A673 (cell line): Measurements from ENCODE around the gene JMJD1C. TPM values are rescaled to one million over a fixed set of nuclear protein-coding genes. Genes with fewer than 3 reads are reported as not detected.
"Not testable (repeated sequence)": the region's sequence is repeated elsewhere in the genome, so short reads cannot be mapped to it uniquely, and the experiment has no call there.

Source experiments
- BruUV-seq: library from RNA; stranded (reverse); fragments of 400-500 nt; replicated peaks from 2 replicates; lab custom pipeline; 2021; lab: Mats Ljungman, UMichigan
- CTCF ChIA-PET: fragments of 300-600 bp; sonication (Branson Sonifier 250); formaldehyde crosslinking; loops from one replicate; lab custom pipeline; 2022; ENCODE audit warnings: antibody characterized with exemption; lab: Charles Lee
- POLR2A ChIA-PET: fragments of 300-600 bp; sonication (Branson Sonifier 250); formaldehyde crosslinking; loops from one replicate; lab custom pipeline; 2022; ENCODE audit warnings: antibody characterized with exemption; ENCODE audit not compliant: low non-redundant PET; lab: Charles Lee
- DNase-seq: peaks from one replicate; pipeline ENCODE4 v3.0.0-alpha.2; 2015; ENCODE audit warnings: low spot score
- H3K27ac ChIP-seq: fragments of 200-600 bp; sonication (generic); 2 replicates; pipeline ENCODE4 v1.5.1; 2016; ENCODE audit warnings: mixed run types, low read depth, mild to moderate bottlenecking, mixed read lengths, antibody characterized with exemption, low read length; ENCODE audit not compliant: poor library complexity, severe bottlenecking
- H3K27me3 ChIP-seq: fragments of 200-600 bp; sonication (generic); replicated peaks from 2 replicates; pipeline ENCODE4 v1.6.1; 2017; ENCODE audit warnings: mixed run types, low read depth, mild to moderate bottlenecking, mixed read lengths, antibody characterized with exemption, low read length; ENCODE audit not compliant: insufficient read depth, poor library complexity
- H3K36me3 ChIP-seq: fragments of 200-600 bp; sonication (generic); 2 replicates; pipeline ENCODE4 v1.6.1; 2016; ENCODE audit warnings: mixed run types, mild to moderate bottlenecking, mixed read lengths, antibody characterized with exemption, low read length; ENCODE audit not compliant: insufficient read depth, poor library complexity, severe bottlenecking
- H3K4me1 ChIP-seq: fragments of 200-600 bp; sonication (generic); 2 replicates; pipeline ENCODE4 v1.6.1; 2017; ENCODE audit warnings: mixed run types, mild to moderate bottlenecking, mixed read lengths, antibody characterized with exemption, low read length; ENCODE audit not compliant: insufficient read depth, poor library complexity, severe bottlenecking
- H3K4me3 ChIP-seq: fragments of 200-600 bp; sonication (generic); 2 replicates; pipeline ENCODE4 v1.5.1; 2016; ENCODE audit warnings: low read depth, mixed run types, mild to moderate bottlenecking, mixed read lengths, low read length; ENCODE audit not compliant: poor library complexity, severe bottlenecking
- H3K9me3 ChIP-seq: fragments of 200-600 bp; sonication (generic); 2 replicates; pipeline ENCODE4 v1.6.1; 2016; ENCODE audit warnings: mixed run types, low read depth, mild to moderate bottlenecking, mixed read lengths, antibody characterized with exemption, low read length; ENCODE audit not compliant: poor library complexity, severe bottlenecking
- CTCF ChIP-seq: fragments of 300-800, 200-600 bp; sonication (generic); conservative IDR thresholded peaks from 2 replicates; pipeline ENCODE4 v1.5.1; 2017; ENCODE audit warnings: low read depth, mild to moderate bottlenecking, antibody characterized with exemption, low read length, moderate library complexity, mixed read lengths
- EZH2 ChIP-seq: fragments of 200-600 bp; sonication (generic); IDR thresholded peaks from 2 replicates; pipeline ENCODE4 v1.6.1; 2017; ENCODE audit warnings: borderline replicate concordance, low read depth, mild to moderate bottlenecking, mixed read lengths, antibody characterized with exemption, low read length; ENCODE audit not compliant: poor library complexity, severe bottlenecking
- intact Hi-C: fragments of 100-400 bp; cut with micrococcal nuclease; formaldehyde crosslinking; loops from one replicate; pipeline ENCODE4 v1.10.0; 2022; ENCODE audit not compliant: unreplicated experiment
- total RNA-seq: library from RNA; stranded (reverse); gene quantifications from 2 replicates; pipeline ENCODE4 v1.2.3, GENCODE V29; 2021

JMJD1C gene
- total RNA-seq, 1 experiment from 2014 or later = 71.4 TPM

GRCh38 chr10:63493004-63493403 lies 27.2 kb upstream of the JMJD1C start:
- Histone ChIP-seq H3K4me1 (peaks cover 29% of the 10 kb centered on the region), H3K9me3 (peaks cover 6% of the 10 kb centered on the region), H3K36me3 (peaks cover 5% of the 10 kb centered on the region), H3K4me3 (no peak overlapping the region), H3K27ac (peak overlapping the region; percentile 84), H3K27me3 (no peaks in the 10 kb centered on the region)
- ChIA-PET CTCF (no interaction called here), POLR2A (no interaction called here)
- no TSS peak for BruUV-seq
- DNase-seq = no peak
- intact Hi-C loops = no loop called here
- TF ChIP-seq CTCF = no peak
- no peak for TF ChIP-seq EZH2

GRCh38 chr10:63492317-63492690 lies 26.5 kb upstream of the JMJD1C start:
- BruUV-seq, intact Hi-C loops, DNase-seq, H3K36me3 ChIP-seq, CTCF ChIA-PET, H3K9me3 ChIP-seq, H3K27me3 ChIP-seq: not testable (repeated sequence)
- POLR2A ChIA-PET = interaction anchor here (0.6 kb wide), 1 partner anchor 23 kb away, joined by 3 read pairs; no protein-coding TSS in a partner anchor
- Histone ChIP-seq H3K4me3 (peak overlapping the region; percentile 28), H3K27ac (peak overlapping the region; percentile 84), H3K4me1 (peaks cover 29% of the 10 kb centered on the region)

- CTCF ChIA-PET = no interaction called here
- Histone ChIP-seq H3K27me3 (no peaks in the 10 kb centered on the region), H3K36me3 (peaks cover 5% of the 10 kb centered on the region), H3K9me3 (peaks cover 6% of the 10 kb centered on the region), H3K4me1 (peaks cover 30% of the 10 kb centered on the region), H3K27ac (peak overlapping the region; percentile 84), H3K4me3 (peak overlapping the region; percentile 28)
- DNase-seq = peak; percentile 90
- POLR2A ChIA-PET = interaction anchor here (0.6 kb wide), 1 partner anchor 23 kb away, joined by 3 read pairs; no protein-coding TSS in a partner anchor
- intact Hi-C loops = no loop called here
- TF ChIP-seq CTCF = no peak
- TF ChIP-seq EZH2 = no peak
- BruUV-seq = TSS peak; percentile 11
Observed at GRCh38 chr10:63491588-63492316, 26.0 kb upstream of the JMJD1C start.

GRCh38 chr10:63489838-63490237 lies 24.1 kb upstream of the JMJD1C start:
- no TSS peak for BruUV-seq

More at GRCh38 chr10:63489838-63490237, 24.1 kb upstream of the JMJD1C start:
- Histone ChIP-seq H3K4me1 (peaks cover 46% of the 10 kb centered on the region), H3K27ac (no peak overlapping the region), H3K4me3 (no peak overlapping the region), H3K36me3 (no peaks in the 10 kb centered on the region), H3K9me3 (peaks cover 6% of the 10 kb centered on the region), H3K27me3 (no peaks in the 10 kb centered on the region)
- TF ChIP-seq CTCF = no peak
- no peak for TF ChIP-seq EZH2
- DNase-seq = no peak
- ChIA-PET CTCF (no interaction called here), POLR2A (no interaction called here)
- intact Hi-C loops = no loop called here
